ENCODE measurements around the gene LCN12. TPM values are rescaled to one million over a fixed set of nuclear protein-coding genes. Genes with fewer than 3 reads are reported as not detected.

The LCN12 gene
- total RNA-seq, 1 donor from 2014 or later, result not detected

- peaks cover 3% of the 10 kb centered on the region for H3K36me3 Mint-ChIP-seq (ENCODE audit: low read depth, unreplicated experiment)
- TF ChIP-seq EZH2 (IDR thresholded peaks at IDR 0.05; ENCODE audit: insufficient read depth, low read length) (no peak), CTCF (IDR thresholded peaks at IDR 0.05; ENCODE audit: insufficient read depth, low read depth, low read length) (no peak)
- Histone ChIP-seq H3K4me2 (ENCODE audit: low read length) (peak overlapping the region; percentile 66), H2AFZ (ENCODE audit: low read depth, low read length) (no peak overlapping the region), H3K27me3 (ENCODE audit: insufficient read depth, low read length) (no peaks in the 10 kb centered on the region), H3K36me3 (ENCODE audit: insufficient read depth, low read length) (no peaks in the 10 kb centered on the region), H3K4me1 (ENCODE audit: insufficient read depth, low read length) (peaks cover 40% of the 10 kb centered on the region), H3K9me3 (ENCODE audit: insufficient read depth, low read depth, low read length) (peaks cover 6% of the 10 kb centered on the region), H3K4me3 (ENCODE audit: insufficient read depth, low read depth, low read length) (no peak overlapping the region), H4K20me1 (ENCODE audit: insufficient read depth, low read length) (peaks cover 12% of the 10 kb centered on the region), H3K9ac (ENCODE audit: low read length) (no peak overlapping the region), H3K27ac (ENCODE audit: low read depth, low read length) (no peak overlapping the region), H3K79me2 (ENCODE audit: insufficient read depth, low read length) (peaks cover 13% of the 10 kb centered on the region)
- peaks cover 3% of the 10 kb centered on the region for H3K4me1 Mint-ChIP-seq (ENCODE audit: low read depth, unreplicated experiment)
- DNase-seq (ENCODE audit: low read depth) (no peak), FAIRE-seq (no peak)
- H3K9me3 Mint-ChIP-seq (ENCODE audit: unreplicated experiment), result peaks cover 5% of the 10 kb centered on the region
- no peak overlapping the region for H3K27ac Mint-ChIP-seq (ENCODE audit: unreplicated experiment)
- peaks cover 15% of the 10 kb centered on the region for H3K27me3 Mint-ChIP-seq (ENCODE audit: low read depth, unreplicated experiment)
- no peak overlapping the region for H3K4me3 Mint-ChIP-seq (ENCODE audit: unreplicated experiment)
Measured at GRCh38 chr9:136994888-136995230, 42.8 kb downstream of the LCN12 start.

- Mint-ChIP-seq H3K4me3 (ENCODE audit: unreplicated experiment) (no peak overlapping the region), H3K4me1 (ENCODE audit: low read depth, unreplicated experiment) (peaks cover 8% of the 10 kb centered on the region), H3K9me3 (ENCODE audit: unreplicated experiment) (peaks cover 4% of the 10 kb centered on the region), H3K27ac (ENCODE audit: unreplicated experiment) (no peak overlapping the region), H3K27me3 (ENCODE audit: low read depth, unreplicated experiment) (peaks cover 11% of the 10 kb centered on the region), H3K36me3 (ENCODE audit: low read depth, unreplicated experiment) (peaks cover 3% of the 10 kb centered on the region)
- FAIRE-seq, result no peak
- Histone ChIP-seq H4K20me1 (ENCODE audit: insufficient read depth, low read length) (peaks cover 12% of the 10 kb centered on the region), H3K4me2 (ENCODE audit: low read length) (peak overlapping the region; percentile 66), H3K4me1 (ENCODE audit: insufficient read depth, low read length) (peaks cover 44% of the 10 kb centered on the region), H3K79me2 (ENCODE audit: insufficient read depth, low read length) (peaks cover 13% of the 10 kb centered on the region), H3K4me3 (ENCODE audit: insufficient read depth, low read depth, low read length) (no peak overlapping the region), H3K36me3 (ENCODE audit: insufficient read depth, low read length) (no peaks in the 10 kb centered on the region), H3K9me3 (ENCODE audit: insufficient read depth, low read depth, low read length) (peaks cover 4% of the 10 kb centered on the region), H2AFZ (ENCODE audit: low read depth, low read length) (no peak overlapping the region), H3K27me3 (ENCODE audit: insufficient read depth, low read length) (no peaks in the 10 kb centered on the region), H3K27ac (ENCODE audit: low read depth, low read length) (no peak overlapping the region), H3K9ac (ENCODE audit: low read length) (no peak overlapping the region)
- no peak for DNase-seq (ENCODE audit: low read depth)
- TF ChIP-seq EZH2 (IDR thresholded peaks at IDR 0.05; ENCODE audit: insufficient read depth, low read length) (no peak), CTCF (IDR thresholded peaks at IDR 0.05; ENCODE audit: insufficient read depth, low read depth, low read length) (no peak)
Measured at GRCh38 chr9:136995362-136995761, 43.3 kb downstream of the LCN12 start.

GRCh38 chr9:136995772-136996311 is 43.8 kb downstream of the LCN12 start:
- peak overlapping the region; percentile 66 for H3K4me2 ChIP-seq (ENCODE audit: low read length)
- Mint-ChIP-seq H3K36me3 (ENCODE audit: low read depth, unreplicated experiment) (peaks cover under 1% of the 10 kb centered on the region), H3K27me3 (ENCODE audit: low read depth, unreplicated experiment) (peaks cover 6% of the 10 kb centered on the region), H3K27ac (ENCODE audit: unreplicated experiment) (no peak overlapping the region), H3K9me3 (ENCODE audit: unreplicated experiment) (no peaks in the 10 kb centered on the region), H3K4me3 (ENCODE audit: unreplicated experiment) (no peak overlapping the region), H3K4me1 (ENCODE audit: low read depth, unreplicated experiment) (peaks cover 11% of the 10 kb centered on the region)
- no peaks in the 10 kb centered on the region for H3K27me3 ChIP-seq (ENCODE audit: insufficient read depth, low read length)
- no peak overlapping the region for H3K4me3 ChIP-seq (ENCODE audit: insufficient read depth, low read depth, low read length)
- FAIRE-seq (no peak), DNase-seq (ENCODE audit: low read depth) (peak; percentile 36)
- H3K27ac ChIP-seq (ENCODE audit: low read depth, low read length), result no peak overlapping the region
- TF ChIP-seq CTCF (IDR thresholded peaks at IDR 0.05; ENCODE audit: insufficient read depth, low read depth, low read length) (no peak), EZH2 (IDR thresholded peaks at IDR 0.05; ENCODE audit: insufficient read depth, low read length) (no peak)
- H2AFZ ChIP-seq (ENCODE audit: low read depth, low read length), result no peak overlapping the region
- H3K36me3 ChIP-seq (ENCODE audit: insufficient read depth, low read length), result no peaks in the 10 kb centered on the region
- peaks cover 12% of the 10 kb centered on the region for H4K20me1 ChIP-seq (ENCODE audit: insufficient read depth, low read length)
- H3K9me3 ChIP-seq (ENCODE audit: insufficient read depth, low read depth, low read length), result no peaks in the 10 kb centered on the region
- H3K79me2 ChIP-seq (ENCODE audit: insufficient read depth, low read length), result peaks cover 13% of the 10 kb centered on the region
- H3K4me1 ChIP-seq (ENCODE audit: insufficient read depth, low read length), result peaks cover 45% of the 10 kb centered on the region
- no peak overlapping the region for H3K9ac ChIP-seq (ENCODE audit: low read length)

Data from astrocyte (in vitro differentiated cells and primary cell).